Measurements from ENCODE around the gene SKAP1.

Gene SKAP1

GRCh38 chr17:48153691-48154358 is 276.2 kb downstream of the SKAP1 start:
- Histone ChIP-seq H3K4me1 (ENCODE audit: insufficient read depth, low read length) (no peaks in the 10 kb centered on the region), H3K9ac (ENCODE audit: low read length) (no peak overlapping the region), H3K4me3 (ENCODE audit: low read depth in 1 of 2, low read length in 2 of 2) (no peak overlapping the region), H3K9me3 (ENCODE audit: low read length) (no peaks in the 10 kb centered on the region), H3K27ac (ENCODE audit: low read depth, low read length) (no peak overlapping the region), H3K36me3 (ENCODE audit: insufficient read depth, low read length) (no peaks in the 10 kb centered on the region), H3K27me3 (ENCODE audit: control insufficient read depth in 1 of 2, insufficient read depth in 2 of 2, low read length in 2 of 2) (peaks cover 5 to 17% of the 10 kb centered on the region in 2 donors)

GRCh38 chr17:48152289-48152688 is 277.7 kb downstream of the SKAP1 start:
- no peaks in the 10 kb centered on the region for H3K36me3 ChIP-seq (ENCODE audit: insufficient read depth, low read length)
- H3K9ac ChIP-seq (ENCODE audit: low read length), result no peak overlapping the region
- no peaks in the 10 kb centered on the region for H3K4me1 ChIP-seq (ENCODE audit: insufficient read depth, low read length)
- no peak overlapping the region for H3K4me3 ChIP-seq (ENCODE audit: low read depth in 1 of 2, low read length in 2 of 2)
- H3K9me3 ChIP-seq (ENCODE audit: low read length), result no peaks in the 10 kb centered on the region
- H3K27ac ChIP-seq (ENCODE audit: low read depth, low read length), result no peak overlapping the region
- peaks cover 13 to 17% of the 10 kb centered on the region in 2 donors for H3K27me3 ChIP-seq (ENCODE audit: control insufficient read depth in 1 of 2, insufficient read depth in 2 of 2, low read length in 2 of 2)

- Histone ChIP-seq H3K4me3 (ENCODE audit: low read depth in 1 of 2, low read length in 2 of 2) (no peak overlapping the region), H3K36me3 (ENCODE audit: insufficient read depth, low read length) (no peaks in the 10 kb centered on the region), H3K27ac (ENCODE audit: low read depth, low read length) (no peak overlapping the region), H3K9ac (ENCODE audit: low read length) (no peak overlapping the region), H3K4me1 (ENCODE audit: insufficient read depth, low read length) (no peaks in the 10 kb centered on the region), H3K9me3 (ENCODE audit: low read length) (no peaks in the 10 kb centered on the region), H3K27me3 (ENCODE audit: control insufficient read depth in 1 of 2, insufficient read depth in 2 of 2, low read length in 2 of 2) (peaks cover 13 to 17% of the 10 kb centered on the region in 2 donors)
Observed at GRCh38 chr17:48151220-48151619, 278.8 kb downstream of the SKAP1 start.

- Histone ChIP-seq H3K9me3 (ENCODE audit: low read length) (no peaks in the 10 kb centered on the region), H3K27ac (ENCODE audit: low read depth, low read length) (no peak overlapping the region), H3K27me3 (ENCODE audit: control insufficient read depth in 1 of 2, insufficient read depth in 2 of 2, low read length in 2 of 2) (peaks cover 13 to 17% of the 10 kb centered on the region in 2 donors), H3K4me3 (ENCODE audit: low read depth in 1 of 2, low read length in 2 of 2) (no peak overlapping the region), H3K9ac (ENCODE audit: low read length) (no peak overlapping the region), H3K36me3 (ENCODE audit: insufficient read depth, low read length) (no peaks in the 10 kb centered on the region), H3K4me1 (ENCODE audit: insufficient read depth, low read length) (no peaks in the 10 kb centered on the region)
Observed at GRCh38 chr17:48150597-48151001, 279.4 kb downstream of the SKAP1 start.

- Histone ChIP-seq H3K9me3 (ENCODE audit: low read length) (no peaks in the 10 kb centered on the region), H3K9ac (ENCODE audit: low read length) (no peak overlapping the region), H3K27ac (ENCODE audit: low read depth, low read length) (no peak overlapping the region), H3K27me3 (ENCODE audit: control insufficient read depth in 1 of 2, insufficient read depth in 2 of 2, low read length in 2 of 2) (peaks cover 13 to 17% of the 10 kb centered on the region in 2 donors), H3K36me3 (ENCODE audit: insufficient read depth, low read length) (no peaks in the 10 kb centered on the region), H3K4me3 (ENCODE audit: low read depth in 1 of 2, low read length in 2 of 2) (no peak overlapping the region), H3K4me1 (ENCODE audit: insufficient read depth, low read length) (no peaks in the 10 kb centered on the region)
Observed at GRCh38 chr17:48149787-48150463, 280.1 kb downstream of the SKAP1 start.

GRCh38 chr17:48148854-48149786 is 280.9 kb downstream of the SKAP1 start:
- peaks cover 13 to 17% of the 10 kb centered on the region in 2 donors for H3K27me3 ChIP-seq (ENCODE audit: control insufficient read depth in 1 of 2, insufficient read depth in 2 of 2, low read length in 2 of 2)
- no peak overlapping the region for H3K4me3 ChIP-seq (ENCODE audit: low read depth in 1 of 2, low read length in 2 of 2)
- no peak overlapping the region for H3K9ac ChIP-seq (ENCODE audit: low read length)
- H3K27ac ChIP-seq (ENCODE audit: low read depth, low read length), result no peak overlapping the region
- H3K4me1 ChIP-seq (ENCODE audit: insufficient read depth, low read length), result no peaks in the 10 kb centered on the region
- no peaks in the 10 kb centered on the region for H3K9me3 ChIP-seq (ENCODE audit: low read length)
- H3K36me3 ChIP-seq (ENCODE audit: insufficient read depth, low read length), result no peaks in the 10 kb centered on the region

GRCh38 chr17:48148029-48148770 is 281.8 kb downstream of the SKAP1 start:
- Histone ChIP-seq H3K27ac (ENCODE audit: low read depth, low read length) (no peak overlapping the region), H3K36me3 (ENCODE audit: insufficient read depth, low read length) (no peaks in the 10 kb centered on the region), H3K9me3 (ENCODE audit: low read length) (no peaks in the 10 kb centered on the region), H3K27me3 (ENCODE audit: control insufficient read depth in 1 of 2, insufficient read depth in 2 of 2, low read length in 2 of 2) (peaks cover 12 to 13% of the 10 kb centered on the region in 2 donors), H3K4me3 (ENCODE audit: low read depth in 1 of 2, low read length in 2 of 2) (no peak overlapping the region), H3K4me1 (ENCODE audit: insufficient read depth, low read length) (no peaks in the 10 kb centered on the region), H3K9ac (ENCODE audit: low read length) (no peak overlapping the region)

- no peaks in the 10 kb centered on the region for H3K36me3 ChIP-seq (ENCODE audit: insufficient read depth, low read length)
- H3K9ac ChIP-seq (ENCODE audit: low read length), result no peak overlapping the region
- no peaks in the 10 kb centered on the region for H3K9me3 ChIP-seq (ENCODE audit: low read length)
- H3K27me3 ChIP-seq (ENCODE audit: control insufficient read depth in 1 of 2, insufficient read depth in 2 of 2, low read length in 2 of 2), result peaks cover 7 to 8% of the 10 kb centered on the region in 2 donors
- H3K4me3 ChIP-seq (ENCODE audit: low read depth in 1 of 2, low read length in 2 of 2), result no peak overlapping the region
- H3K27ac ChIP-seq (ENCODE audit: low read depth, low read length), result no peak overlapping the region
- H3K4me1 ChIP-seq (ENCODE audit: insufficient read depth, low read length), result no peaks in the 10 kb centered on the region
Observed at GRCh38 chr17:48144976-48145798, 284.8 kb downstream of the SKAP1 start.

GRCh38 chr17:48144231-48144630 is 285.8 kb downstream of the SKAP1 start:
- H3K36me3 ChIP-seq (ENCODE audit: insufficient read depth, low read length), result no peaks in the 10 kb centered on the region
- H3K9me3 ChIP-seq (ENCODE audit: low read length), result no peaks in the 10 kb centered on the region
- H3K27me3 ChIP-seq (ENCODE audit: control insufficient read depth in 1 of 2, insufficient read depth in 2 of 2, low read length in 2 of 2), result peaks cover 1 to 7% of the 10 kb centered on the region in 2 donors

GRCh38 chr17:48143629-48144028 is 286.4 kb downstream of the SKAP1 start:
- no peaks in the 10 kb centered on the region for H3K9me3 ChIP-seq (ENCODE audit: low read length)
- H3K9ac ChIP-seq (ENCODE audit: low read length), result no peak overlapping the region
- peaks cover 0 to 7% of the 10 kb centered on the region in 2 donors for H3K27me3 ChIP-seq (ENCODE audit: control insufficient read depth in 1 of 2, insufficient read depth in 2 of 2, low read length in 2 of 2)
- H3K4me1 ChIP-seq (ENCODE audit: insufficient read depth, low read length), result no peaks in the 10 kb centered on the region
- H3K36me3 ChIP-seq (ENCODE audit: insufficient read depth, low read length), result no peaks in the 10 kb centered on the region
- H3K4me3 ChIP-seq (ENCODE audit: low read depth in 1 of 2, low read length in 2 of 2), result no peak overlapping the region
- no peak overlapping the region for H3K27ac ChIP-seq (ENCODE audit: low read depth, low read length)

More at GRCh38 chr17:48144231-48144630, 285.8 kb downstream of the SKAP1 start:
- Histone ChIP-seq H3K9ac (ENCODE audit: low read length) (no peak overlapping the region), H3K4me3 (ENCODE audit: low read depth in 1 of 2, low read length in 2 of 2) (no peak overlapping the region), H3K4me1 (ENCODE audit: insufficient read depth, low read length) (no peaks in the 10 kb centered on the region), H3K27ac (ENCODE audit: low read depth, low read length) (no peak overlapping the region)

Measured in muscle layer of colon (tissue), 2 donors.